Osteoblast (primary cell): ENCODE data around the gene E2F1. TPM values are rescaled to one million over a fixed set of nuclear protein-coding genes. Genes with fewer than 3 reads are reported as not detected.

Experiments
- DNase-seq: peaks from one replicate; pipeline ENCODE4 v3.0.0; 2011; ENCODE audit warnings: low spot score, mixed read lengths; ENCODE audit not compliant: insufficient read length; ENCODE audit errors: missing footprints
- H2AFZ ChIP-seq: 2 replicates; pipeline ENCODE4 v1.6.0; 2011; ENCODE audit warnings: mild to moderate bottlenecking, low read length
- H3K27ac ChIP-seq: 2 replicates; pipeline ENCODE4 v1.5.1; 2011; ENCODE audit warnings: mild to moderate bottlenecking, low read depth, low read length, moderate library complexity
- H3K27me3 ChIP-seq: 2 replicates; pipeline ENCODE4 v1.6.0; 2012; ENCODE audit warnings: mild to moderate bottlenecking, control low read depth, inconsistent platforms, low read length, moderate library complexity; ENCODE audit not compliant: insufficient read depth
- H3K36me3 ChIP-seq: 2 replicates; pipeline ENCODE4 v1.5.1; 2011; ENCODE audit warnings: mild to moderate bottlenecking, low read length, control low read depth, moderate library complexity; ENCODE audit not compliant: insufficient read depth
- H3K4me1 ChIP-seq: 2 replicates; pipeline ENCODE4 v1.5.1; 2011; ENCODE audit warnings: mild to moderate bottlenecking, low read length, control low read depth, moderate library complexity; ENCODE audit not compliant: insufficient read depth
- H3K4me2 ChIP-seq: 2 replicates; pipeline ENCODE4 v1.6.0; 2011; ENCODE audit warnings: mild to moderate bottlenecking, low read length; ENCODE audit not compliant: insufficient read depth
- H3K4me3 ChIP-seq: fragments of 200-600 bp; sonication (generic); 3 replicates; pipeline ENCODE4 v1.5.1; 2012; ENCODE audit warnings: mild to moderate bottlenecking, low read length, inconsistent platforms; ENCODE audit not compliant: insufficient read depth
- H3K79me2 ChIP-seq: 2 replicates; pipeline ENCODE4 v1.6.0; 2012; ENCODE audit warnings: mild to moderate bottlenecking, low read length, control low read depth, inconsistent platforms; ENCODE audit not compliant: insufficient read depth
- H3K9me3 ChIP-seq: 2 replicates; pipeline ENCODE4 v1.5.1; 2011; ENCODE audit warnings: low read depth, low read length, control low read depth
- H4K20me1 ChIP-seq: 2 replicates; pipeline ENCODE4 v1.6.0; 2012; ENCODE audit warnings: mild to moderate bottlenecking, low read length, control low read depth; ENCODE audit not compliant: insufficient read depth
- CTCF ChIP-seq: IDR thresholded peaks from 2 replicates; pipeline ENCODE4 v1.5.1; 2011; ENCODE audit warnings: mild to moderate bottlenecking, low read depth, low read length, moderate library complexity; ENCODE audit errors: extremely low read depth
- total RNA-seq: library from RNA; depleted of rRNA; stranded (reverse); fragments of >200 nt; gene quantifications from 2 replicates; pipeline ENCODE4 v1.2.3, GENCODE V29; 2012

Gene E2F1
- total RNA-seq, 1 donor = 1.4 TPM

- Histone ChIP-seq H3K27me3 (no peaks in the 10 kb centered on the region), H3K4me3 (peak overlapping the region; percentile 66), H4K20me1 (peaks cover 3% of the 10 kb centered on the region), H3K9me3 (no peaks in the 10 kb centered on the region), H3K36me3 (no peaks in the 10 kb centered on the region), H3K27ac (no peak overlapping the region), H3K4me2 (peak overlapping the region; percentile 79), H3K79me2 (peaks cover 14% of the 10 kb centered on the region), H2AFZ (peak overlapping the region; percentile 80), H3K4me1 (peaks cover 33% of the 10 kb centered on the region)
- no peak for DNase-seq
- TF ChIP-seq CTCF = no peak
Observed at GRCh38 chr20:33686984-33687366, 790 bp upstream of the E2F1 start.

- peak overlapping the region; percentile 83 for H3K4me2 ChIP-seq
- H2AFZ ChIP-seq = peak overlapping the region; percentile 73
- H3K79me2 ChIP-seq = peaks cover 14% of the 10 kb centered on the region
- no peaks in the 10 kb centered on the region for H3K9me3 ChIP-seq
- peak overlapping the region; percentile 66 for H3K4me3 ChIP-seq
- H3K27me3 ChIP-seq = no peaks in the 10 kb centered on the region
- peaks cover 43% of the 10 kb centered on the region for H3K4me1 ChIP-seq
- peak; percentile 82 for DNase-seq
- TF ChIP-seq CTCF = no peak
- H3K36me3 ChIP-seq = no peaks in the 10 kb centered on the region
- H3K27ac ChIP-seq = no peak overlapping the region
- H4K20me1 ChIP-seq = peaks cover 6% of the 10 kb centered on the region
Observed at GRCh38 chr20:33685328-33686099, 671 bp downstream of the E2F1 start.

- H3K79me2 ChIP-seq = peaks cover 14% of the 10 kb centered on the region
- no peaks in the 10 kb centered on the region for H3K27me3 ChIP-seq
- H2AFZ ChIP-seq = peak overlapping the region; percentile 73
- peak overlapping the region; percentile 66 for H3K4me3 ChIP-seq
- peak overlapping the region; percentile 83 for H3K4me2 ChIP-seq
- H3K4me1 ChIP-seq = peaks cover 40% of the 10 kb centered on the region
- peaks cover 11% of the 10 kb centered on the region for H4K20me1 ChIP-seq
- H3K9me3 ChIP-seq = no peaks in the 10 kb centered on the region
- no peak for DNase-seq
- no peak overlapping the region for H3K27ac ChIP-seq
- TF ChIP-seq CTCF = no peak
- no peaks in the 10 kb centered on the region for H3K36me3 ChIP-seq
Observed at GRCh38 chr20:33684533-33685327, 1.5 kb downstream of the E2F1 start.
